ENCODE data around the gene CAPN3.
"Not testable (repeated sequence)": the region's sequence is repeated elsewhere in the genome, so short reads cannot be mapped to it uniquely, and the experiment has no call there.

Gene CAPN3

DNA sequence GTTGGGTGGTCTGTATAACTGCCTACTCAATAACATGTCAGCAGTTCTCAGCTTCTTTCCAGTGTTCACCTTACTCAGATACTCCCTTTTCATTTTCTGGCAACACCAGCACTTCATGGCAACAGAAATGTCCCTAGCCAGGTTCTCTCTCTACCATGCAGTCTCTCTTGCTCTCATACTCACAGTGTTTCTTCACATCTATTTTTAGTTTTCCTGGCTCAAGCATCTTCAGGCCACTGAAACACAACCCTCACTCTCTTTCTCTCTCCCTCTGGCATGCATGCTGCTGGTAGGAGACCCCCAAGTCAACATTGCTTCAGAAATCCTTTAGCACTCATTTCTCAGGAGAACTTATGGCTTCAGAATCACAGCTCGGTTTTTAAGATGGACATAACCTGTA is at the start of gene CAPN3:
TSS of gene CAPN3 (plus strand) at position 253 of the 400 bp plus-strand sequence. CDS start 305 bp downstream, outside the sequence.
- DNase-seq (ENCODE audit: extremely low read depth in 1 of 2, low read depth in 1 of 2): no peak

DNA sequence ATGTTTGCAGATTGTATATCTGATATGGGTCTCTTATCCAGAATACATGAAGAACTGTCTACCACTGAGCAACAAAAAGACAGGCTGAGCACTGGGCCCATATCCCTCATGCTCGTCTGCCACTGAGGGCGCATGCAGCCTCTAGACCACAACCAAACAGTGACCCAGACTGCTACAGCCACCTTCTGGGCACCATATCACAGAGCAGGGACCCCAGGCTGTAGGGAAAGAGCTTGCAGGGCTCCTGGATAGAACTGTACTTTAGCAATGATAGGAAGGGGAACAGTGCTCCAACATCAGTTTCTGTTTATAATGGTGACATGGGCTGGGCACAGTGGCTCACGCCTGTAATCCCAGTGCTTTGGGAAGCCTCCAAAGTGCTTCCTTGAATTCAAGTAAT is 45.8 kb upstream of the CAPN3 start:
- DNase-seq (ENCODE audit: extremely low read depth in 1 of 2, low read depth in 1 of 2): no peak

DNA sequence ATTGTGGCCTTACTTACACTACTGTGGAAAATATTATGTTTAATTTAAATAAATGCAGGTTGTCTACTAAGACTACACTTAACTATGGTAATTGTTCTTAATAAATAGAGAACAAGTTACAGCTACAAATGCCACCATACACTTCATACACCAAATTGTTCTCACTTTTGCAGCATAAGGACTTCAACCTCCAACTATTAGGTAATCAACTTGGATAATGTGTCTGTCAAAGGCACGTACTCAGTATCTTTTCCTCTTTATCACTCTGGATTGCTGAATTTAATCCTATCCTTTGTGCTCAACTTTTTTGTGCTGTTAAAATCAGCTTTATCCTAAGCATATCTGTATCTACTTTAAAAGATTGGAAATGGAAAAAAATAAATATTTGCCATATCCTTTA is 44.5 kb upstream of the CAPN3 start:
- no peak for DNase-seq (ENCODE audit: extremely low read depth in 1 of 2, low read depth in 1 of 2)

DNA sequence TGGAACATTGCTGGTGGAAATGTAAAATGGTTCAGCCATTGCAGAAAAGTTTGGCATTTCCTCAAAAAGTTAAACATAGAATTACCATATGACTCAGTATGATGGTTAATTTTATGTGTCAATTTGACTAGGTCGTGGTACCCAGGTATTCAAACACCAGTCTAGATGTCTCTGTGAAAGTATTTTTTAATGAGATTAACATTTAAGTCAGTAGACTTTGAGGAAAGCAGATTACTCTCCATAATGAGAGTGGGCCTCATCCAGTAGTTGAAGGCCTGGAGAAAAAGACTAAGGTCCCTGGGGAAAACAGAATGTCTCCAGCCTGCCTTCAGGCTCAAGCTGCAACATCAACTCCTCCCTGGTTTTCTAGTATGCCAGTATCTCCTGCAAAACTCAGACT is 43.8 kb upstream of the CAPN3 start:
- DNase-seq (ENCODE audit: extremely low read depth in 1 of 2, low read depth in 1 of 2): no peak

DNA sequence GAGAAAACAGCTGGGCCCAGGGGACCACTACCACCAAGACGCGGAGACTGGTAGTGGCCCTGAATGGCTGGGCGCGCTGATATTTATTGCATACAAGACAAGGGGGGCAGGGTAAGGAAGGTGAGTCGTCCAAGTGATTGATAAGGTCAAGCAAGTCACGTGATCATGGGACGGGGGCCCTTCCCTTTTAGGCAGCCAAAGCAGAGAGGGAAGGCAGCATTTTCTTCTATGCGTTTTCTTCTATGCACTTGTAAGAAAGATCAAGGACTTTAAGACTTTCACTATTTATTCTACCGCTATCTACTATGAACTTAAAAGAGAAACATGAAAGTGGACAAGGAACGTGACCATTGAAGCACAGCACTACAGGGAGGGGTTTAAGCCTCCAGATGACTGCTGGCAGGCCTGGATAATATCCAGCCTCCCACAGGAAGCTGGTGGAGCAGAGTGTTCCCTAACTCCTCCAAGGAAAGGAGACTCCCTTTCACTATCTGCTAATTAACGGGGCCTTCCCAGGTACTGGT is 43.0 kb upstream of the CAPN3 start:
- not testable (repeated sequence) for DNase-seq (ENCODE audit: extremely low read depth in 1 of 2, low read depth in 1 of 2)

DNA sequence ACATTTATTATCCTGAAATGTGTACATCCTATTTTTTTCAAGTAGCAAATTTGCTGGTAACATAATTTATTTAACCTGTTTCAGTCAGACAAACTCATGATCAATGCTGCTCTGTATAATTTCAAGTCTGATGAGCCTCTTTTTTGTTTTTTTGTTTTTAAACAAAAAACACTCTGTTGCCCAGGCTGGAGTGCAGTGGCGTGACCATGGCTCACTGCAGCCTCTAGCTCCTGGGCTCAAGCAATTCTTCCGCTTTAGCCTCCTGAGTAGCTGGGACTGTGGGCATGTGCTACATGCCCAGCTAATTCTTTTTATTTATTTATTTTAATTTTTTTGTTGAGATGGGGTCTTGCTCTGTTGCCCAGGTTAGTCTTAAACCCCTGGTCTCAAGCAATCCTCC is 40.1 kb upstream of the CAPN3 start:
- no peak for DNase-seq (ENCODE audit: extremely low read depth in 1 of 2, low read depth in 1 of 2)

DNA sequence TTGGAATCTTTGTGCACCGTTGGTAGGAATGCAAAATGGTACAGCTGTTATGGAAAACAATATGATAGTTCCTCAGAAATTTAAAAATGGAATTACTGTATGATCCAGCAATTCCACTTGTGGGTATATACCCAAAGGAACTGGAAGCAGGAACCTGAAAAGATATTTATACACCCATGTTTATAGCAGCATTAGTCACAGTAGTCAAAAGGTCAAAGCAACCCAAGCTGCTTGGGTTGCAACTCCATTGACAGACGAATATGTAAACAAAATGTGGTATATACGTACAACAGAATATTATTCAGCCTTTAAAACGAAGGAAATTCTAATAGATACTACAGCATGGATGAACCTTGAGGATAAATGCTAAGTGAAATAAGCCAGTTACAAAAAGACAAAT is 35.0 kb upstream of the CAPN3 start:
- no peak for DNase-seq (ENCODE audit: extremely low read depth in 1 of 2, low read depth in 1 of 2)

DNA sequence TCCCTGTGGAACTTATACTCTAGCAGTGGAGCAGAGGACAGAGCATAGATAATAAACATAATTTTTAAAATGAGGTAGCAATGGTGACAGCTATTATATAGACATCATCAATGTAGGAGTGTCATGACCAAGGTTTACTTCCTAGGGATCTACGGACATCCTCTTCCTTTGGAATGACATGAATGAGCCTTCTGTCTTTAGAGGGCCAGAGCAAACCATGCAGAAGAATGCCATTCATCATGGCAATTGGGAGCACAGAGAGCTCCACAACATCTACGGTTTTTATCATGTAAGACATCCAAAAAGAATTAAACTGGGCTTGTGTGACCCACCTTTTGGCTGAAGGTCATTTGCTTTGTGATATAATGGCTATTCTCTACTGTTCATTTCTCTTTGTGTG is 30.1 kb upstream of the CAPN3 start:
- DNase-seq (ENCODE audit: extremely low read depth in 1 of 2, low read depth in 1 of 2): no peak

DNA sequence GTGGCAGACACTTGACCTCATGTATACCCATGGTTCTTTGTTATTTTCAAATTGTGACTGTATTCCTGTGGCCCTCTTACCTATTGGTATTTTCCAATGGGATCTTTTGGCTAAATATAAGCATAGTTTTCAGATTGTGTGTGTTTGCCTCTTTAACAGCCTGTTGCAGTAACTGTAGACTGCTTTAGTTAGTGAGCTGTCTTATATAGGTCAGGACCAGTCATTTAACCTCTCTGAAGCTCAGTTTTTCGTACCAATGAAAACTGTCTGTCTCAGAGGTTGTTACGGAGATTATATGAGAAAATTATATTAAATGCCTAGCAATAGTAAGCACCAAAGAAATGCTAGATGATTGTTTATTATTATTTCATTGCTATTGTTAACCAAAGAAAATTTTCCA is 29.3 kb upstream of the CAPN3 start:
- no peak for DNase-seq (ENCODE audit: extremely low read depth in 1 of 2, low read depth in 1 of 2)

DNA sequence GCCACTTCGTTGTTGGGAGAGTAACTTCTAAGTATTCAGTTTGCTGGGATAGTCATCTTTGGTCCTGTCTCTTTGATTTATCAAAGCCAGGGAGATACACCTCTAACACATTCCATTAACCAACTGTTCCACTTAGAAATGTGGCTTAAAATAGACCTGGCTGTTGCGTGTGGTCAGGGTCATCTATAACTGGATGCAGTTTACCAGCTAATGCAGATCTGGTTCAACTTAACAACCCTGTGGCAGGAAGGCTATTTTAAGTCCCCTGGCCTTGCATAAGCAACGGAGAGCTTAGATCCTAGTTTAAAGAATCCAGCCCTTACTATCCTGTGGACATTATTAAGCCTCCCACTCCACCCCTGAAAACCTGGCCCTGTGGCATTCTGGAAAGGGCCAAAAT is 28.1 kb upstream of the CAPN3 start:
- DNase-seq (ENCODE audit: extremely low read depth in 1 of 2, low read depth in 1 of 2): no peak

DNA sequence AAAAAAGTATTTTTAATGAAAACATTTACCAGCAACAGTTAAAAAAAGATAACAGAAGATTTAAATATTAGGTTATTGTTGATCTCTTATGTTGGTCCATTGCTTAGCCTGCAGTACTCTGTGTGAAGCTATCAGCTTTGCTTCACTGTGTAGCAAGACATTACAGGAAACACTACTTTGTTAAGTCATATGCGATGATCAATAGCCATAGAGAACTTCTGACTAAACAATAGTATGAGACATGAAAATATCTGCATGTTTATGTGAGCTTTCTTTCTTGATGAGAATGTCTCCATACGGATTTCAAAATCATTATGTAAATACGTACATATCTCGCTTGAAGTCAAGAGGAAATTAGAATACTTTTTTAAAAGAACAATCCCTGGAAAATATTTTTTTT is 27.0 kb upstream of the CAPN3 start:
- DNase-seq (ENCODE audit: extremely low read depth in 1 of 2, low read depth in 1 of 2): no peak

DNA sequence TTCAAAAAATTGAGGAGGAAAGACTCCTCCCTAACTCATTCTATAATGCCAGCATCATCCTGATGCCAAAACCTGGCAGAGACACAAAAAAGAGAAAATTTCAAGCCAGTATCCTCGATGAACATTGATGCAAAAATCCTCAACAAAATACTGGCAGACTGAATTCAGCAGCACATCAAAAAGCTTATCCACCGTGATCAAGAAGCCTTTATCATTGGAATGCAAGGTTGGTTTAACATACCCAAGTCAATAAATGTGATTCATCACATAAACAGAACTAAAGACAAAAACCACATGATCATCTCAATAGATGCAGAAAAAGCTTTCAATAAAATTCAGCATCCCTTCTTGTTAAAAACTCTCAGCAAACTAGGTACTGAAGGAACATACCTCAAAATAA is 24.2 kb upstream of the CAPN3 start:
- DNase-seq (ENCODE audit: extremely low read depth in 1 of 2, low read depth in 1 of 2): no peak

DNA sequence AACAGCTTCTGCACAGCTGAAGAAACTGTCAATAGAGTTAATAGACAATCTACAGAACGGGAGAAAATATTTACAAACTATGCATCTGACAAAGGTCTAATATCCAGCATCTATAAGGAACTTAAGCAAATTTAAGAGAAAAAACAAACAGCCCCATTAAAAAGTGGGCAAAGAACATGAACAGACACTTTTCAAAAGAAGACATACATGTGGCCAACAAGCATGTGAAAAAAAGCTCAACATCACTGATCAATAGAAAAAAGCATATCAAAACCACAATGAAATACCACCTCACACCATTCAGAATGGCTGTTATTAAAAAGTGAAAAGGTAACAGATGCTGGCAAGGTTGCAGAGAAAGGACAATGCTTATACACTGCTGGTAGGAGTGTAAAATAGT is 22.7 kb upstream of the CAPN3 start:
- not testable (repeated sequence) for DNase-seq (ENCODE audit: extremely low read depth in 1 of 2, low read depth in 1 of 2)

DNA sequence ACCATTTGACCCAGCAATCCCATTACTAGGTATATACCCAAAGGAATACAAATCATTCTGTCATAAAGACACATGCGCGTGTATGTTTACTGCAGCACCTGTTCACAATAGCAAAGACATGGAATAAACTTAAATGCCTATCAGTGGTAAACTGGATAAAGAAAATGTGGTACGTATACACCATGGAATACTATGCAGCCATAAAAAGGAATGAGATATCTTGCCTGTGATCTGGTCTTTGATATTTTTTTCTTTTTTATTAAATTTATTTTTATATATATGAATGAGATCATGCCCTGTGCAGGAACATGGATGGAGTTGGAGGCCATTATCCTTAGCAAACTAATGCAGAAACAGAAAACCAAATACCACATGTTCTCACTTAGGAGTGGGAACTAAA is 22.2 kb upstream of the CAPN3 start:
- not testable (repeated sequence) for DNase-seq (ENCODE audit: extremely low read depth in 1 of 2, low read depth in 1 of 2)

DNA sequence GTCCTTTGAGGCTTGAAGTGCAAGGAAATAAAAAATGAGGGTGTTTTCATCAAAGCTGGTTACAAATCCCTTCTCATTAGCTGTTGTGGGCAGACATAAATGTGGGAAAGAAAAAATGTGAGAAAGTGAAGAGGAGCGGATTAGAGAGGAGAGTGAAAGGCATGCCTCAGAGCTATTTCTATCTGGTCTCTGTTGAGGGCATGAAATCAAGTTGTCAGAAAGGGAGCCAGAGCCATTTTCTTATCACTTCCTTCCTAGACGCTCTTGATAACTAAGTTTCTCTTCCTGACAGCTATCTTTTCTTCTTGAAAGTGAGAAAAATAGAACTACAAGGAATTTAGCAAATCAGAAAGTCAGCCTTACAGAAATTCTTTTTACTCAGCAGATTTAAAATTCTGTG is 20.8 kb upstream of the CAPN3 start:
- no peak for DNase-seq (ENCODE audit: extremely low read depth in 1 of 2, low read depth in 1 of 2)

DNA sequence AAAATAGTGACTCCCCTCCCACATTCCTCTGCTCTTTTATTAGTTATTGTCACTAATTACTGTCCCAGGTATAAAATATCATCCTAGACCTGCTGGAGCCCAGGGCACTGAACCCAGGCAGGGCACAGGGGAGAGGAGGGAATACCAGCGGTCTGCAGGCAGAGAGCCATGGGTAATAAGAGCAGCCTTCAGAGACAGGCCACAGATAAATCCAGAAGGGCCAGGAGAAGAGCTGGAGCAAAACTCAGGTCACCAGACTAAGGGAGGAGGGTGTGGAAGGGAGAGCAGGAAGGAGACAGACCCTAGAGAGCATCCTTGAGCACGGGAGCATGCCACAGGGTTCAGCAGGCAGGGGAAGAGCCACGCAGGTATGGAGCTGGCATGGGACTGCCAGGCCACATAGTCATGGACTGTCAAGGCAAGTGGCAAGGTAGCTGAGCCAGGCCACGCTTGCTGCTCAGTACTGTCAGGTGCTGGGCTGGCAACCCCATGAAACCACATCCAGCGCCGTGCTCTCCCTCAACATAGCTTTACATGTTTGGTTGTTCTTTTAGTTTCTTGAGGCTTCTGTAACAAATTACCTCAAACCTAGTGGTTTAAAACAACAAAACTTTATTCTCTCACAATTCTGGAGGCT is 15.6 kb upstream of the CAPN3 start:
- no peak for DNase-seq (ENCODE audit: extremely low read depth in 1 of 2, low read depth in 1 of 2)

DNA sequence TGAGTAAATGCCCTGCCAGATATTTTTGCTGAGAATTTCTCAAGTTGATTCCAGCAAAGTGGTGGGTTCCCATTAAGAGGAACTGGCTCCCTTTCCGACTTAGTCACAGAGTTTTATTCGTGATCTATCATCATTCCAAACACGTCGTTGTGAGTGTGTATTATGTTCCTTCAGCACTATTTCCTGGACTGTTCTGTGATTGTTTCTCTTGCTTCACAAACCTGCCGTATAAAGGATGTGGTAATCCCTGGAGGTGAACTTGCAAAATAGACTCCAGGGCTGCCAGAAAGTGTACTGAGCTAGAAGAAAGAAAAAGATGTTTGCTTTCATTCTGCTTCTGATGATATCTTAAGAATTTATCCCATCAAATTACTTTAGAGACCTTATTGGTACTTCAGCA is 14.5 kb upstream of the CAPN3 start:
- DNase-seq (ENCODE audit: extremely low read depth in 1 of 2, low read depth in 1 of 2): no peak

DNA sequence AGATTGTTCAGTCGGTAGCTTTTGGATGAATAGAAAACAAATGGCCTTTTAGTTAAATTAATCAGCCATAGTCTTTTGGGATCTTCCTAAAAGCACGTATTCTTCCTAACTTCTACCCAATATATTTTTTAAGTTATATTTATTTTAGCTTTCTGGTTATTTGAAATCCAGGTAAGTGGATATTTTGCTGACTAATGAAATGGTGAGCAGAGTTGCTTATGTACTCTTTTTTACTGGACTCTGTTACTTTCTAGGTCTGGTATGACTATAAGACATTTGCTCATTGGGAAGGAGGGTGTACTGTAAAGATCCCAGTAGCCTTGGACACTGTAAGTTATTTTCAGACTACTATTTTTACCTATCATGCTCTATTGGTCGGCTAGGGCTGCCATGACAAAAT is 13.8 kb upstream of the CAPN3 start:
- DNase-seq (ENCODE audit: extremely low read depth in 1 of 2, low read depth in 1 of 2): no peak

DNA sequence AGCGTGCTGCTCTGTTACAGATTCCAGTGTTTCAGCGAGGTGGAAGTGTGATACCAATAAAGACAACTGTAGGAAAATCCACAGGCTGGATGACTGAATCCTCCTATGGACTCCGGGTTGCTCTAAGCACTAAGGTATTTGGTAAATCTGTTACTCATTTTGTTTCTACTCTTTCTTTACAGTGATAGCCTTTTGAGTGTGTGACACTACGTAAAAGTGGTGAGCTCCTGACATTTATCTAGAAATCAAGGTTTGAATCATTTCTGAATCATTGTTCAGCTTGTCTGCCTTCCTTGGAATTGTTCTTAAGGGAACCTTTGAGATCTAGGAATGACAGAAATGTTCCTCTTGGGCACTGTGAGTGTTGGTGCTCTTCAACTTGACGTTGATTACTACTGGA is 11.2 kb upstream of the CAPN3 start:
- DNase-seq (ENCODE audit: extremely low read depth in 1 of 2, low read depth in 1 of 2): no peak

DNA sequence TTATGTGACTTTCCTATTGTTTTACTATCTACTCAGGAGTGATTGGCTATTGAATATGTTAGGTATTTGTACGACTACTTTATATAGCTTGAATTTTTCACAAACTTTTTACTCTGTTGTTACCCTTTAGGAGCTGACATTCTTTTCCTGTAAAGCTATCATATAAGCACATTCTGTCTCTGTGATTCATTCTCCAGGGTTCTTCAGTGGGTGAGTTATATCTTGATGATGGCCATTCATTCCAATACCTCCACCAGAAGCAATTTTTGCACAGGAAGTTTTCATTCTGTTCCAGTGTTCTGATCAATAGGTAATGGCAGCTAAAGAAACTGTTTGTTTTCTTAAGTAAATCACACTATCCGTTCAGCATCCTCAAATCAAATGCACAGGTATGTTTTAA is 10.1 kb upstream of the CAPN3 start:
- DNase-seq (ENCODE audit: extremely low read depth in 1 of 2, low read depth in 1 of 2): no peak

DNA sequence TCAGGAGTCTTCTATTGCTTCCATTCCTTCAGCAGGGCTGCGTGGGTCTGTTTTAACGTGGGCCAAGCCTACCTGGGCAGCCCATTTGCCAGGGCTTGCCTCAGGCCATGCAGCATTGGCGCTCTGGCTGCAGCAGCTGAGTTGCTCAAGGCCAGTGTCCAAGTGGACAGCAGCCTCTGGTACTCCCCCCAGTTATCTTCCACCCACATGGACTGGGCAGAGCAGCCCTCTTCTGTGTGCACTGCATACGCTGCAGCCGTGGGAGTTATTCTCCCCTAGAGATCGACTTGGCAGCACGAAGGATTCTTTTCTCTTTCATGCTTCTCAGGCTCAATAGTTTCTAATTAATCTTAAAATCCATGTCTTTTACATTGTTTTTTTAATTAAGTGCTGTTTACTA is 6.9 kb upstream of the CAPN3 start:
- no peak for DNase-seq (ENCODE audit: extremely low read depth in 1 of 2, low read depth in 1 of 2)

DNA sequence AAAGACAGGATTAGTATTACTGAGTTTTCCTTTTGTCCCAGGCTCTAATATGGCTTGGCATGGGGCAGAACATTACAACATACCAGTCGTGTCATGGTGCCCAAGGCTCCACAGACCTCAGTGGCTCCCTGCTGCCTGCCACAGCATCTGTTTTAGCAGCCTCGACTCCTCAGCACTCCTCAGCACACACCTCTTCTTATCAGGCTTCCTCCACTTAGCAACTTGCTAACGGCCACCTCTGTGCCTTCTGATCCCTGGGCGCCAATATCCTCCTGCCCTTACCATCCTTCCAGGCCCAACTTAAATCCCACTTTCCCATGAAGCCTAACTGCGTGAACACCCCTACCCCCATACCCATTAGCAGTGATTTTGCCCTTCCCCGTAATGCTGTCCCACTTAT is 6.2 kb upstream of the CAPN3 start:
- no peak for DNase-seq (ENCODE audit: extremely low read depth in 1 of 2, low read depth in 1 of 2)

DNA sequence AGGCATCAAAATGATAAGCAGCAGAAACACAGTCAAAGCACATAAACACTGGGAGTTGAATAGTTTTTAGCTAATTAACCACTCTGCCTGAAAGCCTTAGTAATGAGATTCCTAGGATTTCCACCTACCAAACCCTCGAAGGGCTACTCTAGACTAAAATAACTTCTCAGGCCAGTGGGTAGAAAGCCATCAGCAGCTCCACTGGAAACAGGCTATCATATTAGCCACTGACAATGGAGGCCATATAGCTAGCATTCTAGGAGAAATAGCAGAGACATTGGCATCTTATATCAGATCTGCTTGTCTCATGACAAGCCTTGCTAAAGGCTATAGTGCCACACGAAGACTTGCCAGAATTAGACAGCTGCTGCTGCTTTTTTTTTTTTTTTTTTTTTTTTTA is 4.5 kb upstream of the CAPN3 start:
- DNase-seq (ENCODE audit: extremely low read depth in 1 of 2, low read depth in 1 of 2): no peak
